ENCODE results near the gene TEX52.
"Not testable (repeated sequence)": the region's sequence is repeated elsewhere in the genome, so short reads cannot be mapped to it uniquely, and the experiment has no call there.

Gene TEX52

DNA sequence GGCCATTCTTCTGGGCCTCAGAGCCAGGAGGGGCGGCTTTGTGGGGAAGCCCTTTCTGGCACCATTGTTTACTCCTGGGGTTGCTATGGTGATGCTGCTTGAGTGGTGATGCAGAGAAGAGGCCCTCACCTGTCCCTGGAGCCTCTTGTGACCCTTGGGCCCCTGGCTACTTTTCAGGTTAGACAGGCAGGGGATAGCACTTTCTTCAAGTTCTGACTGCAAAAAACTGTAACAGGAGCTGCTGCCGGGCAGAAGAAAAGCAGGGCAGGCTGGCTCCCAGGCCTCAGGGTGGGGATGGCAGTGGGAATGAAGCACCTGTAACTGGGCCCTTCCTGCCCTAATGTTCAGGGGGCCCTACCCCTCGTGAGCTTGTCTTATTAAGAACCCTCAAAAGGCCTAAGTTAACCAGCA, at the start of gene TEX52:
TSS of gene TEX52 (minus strand) at position 19 of the 411 bp plus-strand sequence. CDS start at position 6, 13 bp downstream.
- no peak for DNase-seq (ENCODE audit: low spot score)

DNA sequence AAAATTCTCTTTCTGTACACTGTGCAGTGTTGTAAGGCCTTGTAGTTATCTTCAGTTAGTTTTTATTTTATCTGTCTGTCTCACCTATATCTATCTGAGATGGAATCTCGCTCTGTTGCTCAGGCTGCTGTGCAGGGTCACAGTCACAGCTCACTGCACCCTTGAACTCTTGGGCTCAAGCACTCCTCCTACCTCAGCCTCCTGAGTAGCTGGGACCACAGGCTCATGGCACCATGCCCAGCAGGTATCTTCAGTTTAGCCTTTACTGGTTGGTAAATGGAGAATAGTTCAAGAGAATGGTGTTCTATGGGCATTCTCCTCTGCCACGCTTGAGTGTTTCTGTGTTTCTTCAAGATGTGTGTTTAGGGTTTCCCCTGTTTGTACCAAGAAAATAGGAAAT, 47.4 kb upstream of the TEX52 start:
- no peak for DNase-seq (ENCODE audit: low spot score)

DNA sequence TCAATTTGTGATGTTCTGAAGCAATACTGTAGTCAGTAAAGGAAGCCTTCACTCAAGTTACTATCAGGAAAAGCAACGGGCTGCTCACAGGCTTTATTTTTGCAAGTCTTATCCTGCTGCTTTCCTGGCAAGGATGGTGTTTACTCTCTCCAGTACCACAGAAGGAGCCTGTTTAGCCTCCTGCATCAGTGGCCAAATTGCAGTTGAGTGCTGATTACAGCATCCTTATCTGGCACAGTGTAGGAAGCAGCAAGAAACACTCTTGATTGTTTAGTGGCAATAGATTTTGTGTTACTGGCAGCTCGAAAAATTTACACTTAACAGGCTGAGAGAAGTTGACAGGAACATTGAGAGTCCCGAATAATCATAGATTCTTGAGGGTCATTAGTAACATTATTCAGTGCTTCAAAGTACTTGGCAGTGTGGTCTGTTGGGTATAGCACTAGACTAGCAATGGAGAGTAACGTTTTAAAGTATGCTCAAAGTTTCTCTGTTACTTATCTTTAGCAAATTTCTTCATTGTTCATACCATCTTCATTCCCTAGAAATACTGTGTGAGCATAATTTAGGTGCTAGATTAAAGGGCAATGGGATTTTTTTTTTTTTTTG, 45.5 kb upstream of the TEX52 start:
- DNase-seq (ENCODE audit: low spot score): no peak

DNA sequence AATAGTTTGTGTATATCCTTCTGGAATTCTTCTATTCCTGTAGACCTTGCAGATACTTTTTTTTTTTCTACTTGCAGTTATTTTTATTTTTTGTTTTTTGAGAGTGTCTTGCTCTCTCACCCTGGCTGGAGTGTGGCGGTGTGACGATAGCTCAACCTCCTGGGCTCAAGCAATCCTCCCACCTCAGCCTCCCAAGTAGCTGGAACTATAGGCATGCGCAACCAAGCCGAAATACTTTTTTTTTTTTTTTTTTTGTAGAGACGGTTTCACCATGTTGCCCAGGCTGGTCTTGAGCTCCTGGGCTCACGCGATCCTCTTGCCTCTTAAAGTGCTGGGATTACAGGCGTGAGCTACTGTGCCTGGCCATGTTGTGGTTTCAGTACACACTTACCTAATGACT, 43.8 kb upstream of the TEX52 start:
- no peak for DNase-seq (ENCODE audit: low spot score)

DNA sequence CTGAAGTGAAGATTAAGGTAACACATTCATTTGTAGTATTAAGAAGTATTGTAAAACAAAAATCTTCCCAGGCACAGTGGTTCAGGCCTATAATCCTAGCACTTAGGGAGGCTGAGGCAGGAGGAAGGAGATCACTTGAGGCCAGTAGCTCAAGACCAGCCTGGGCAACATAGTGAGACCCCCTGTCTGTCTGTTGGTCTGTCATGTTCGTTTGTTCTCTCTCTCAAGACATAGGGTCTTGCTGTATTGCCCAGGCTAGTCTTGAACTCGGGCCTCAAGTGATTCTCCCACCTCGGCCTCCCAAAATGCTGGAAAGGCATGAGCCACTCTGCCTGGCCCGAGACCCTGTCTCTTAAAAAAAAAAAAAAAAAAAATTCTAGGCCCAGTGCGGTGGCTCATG, 40.6 kb upstream of the TEX52 start:
- DNase-seq (ENCODE audit: low spot score): no peak

DNA sequence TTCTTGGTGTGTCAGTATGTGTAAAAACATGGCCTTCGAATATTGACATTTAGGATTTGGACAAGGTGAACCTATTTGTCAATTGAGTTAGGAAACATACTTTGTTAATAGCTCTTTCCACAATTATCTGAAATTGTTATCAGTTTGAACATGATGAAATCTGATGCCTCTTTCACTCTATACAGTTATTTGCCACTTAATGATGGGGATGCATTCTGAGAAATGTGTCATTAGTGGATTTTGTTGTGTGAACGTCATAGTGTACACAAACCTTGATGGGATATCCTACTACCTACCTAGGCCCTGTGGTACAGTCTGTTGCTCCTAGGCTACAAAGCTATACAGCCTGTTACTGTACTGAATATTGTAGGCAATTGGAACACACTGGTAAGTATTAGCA, 38.7 kb upstream of the TEX52 start:
- DNase-seq (ENCODE audit: low spot score): peak; percentile 46

DNA sequence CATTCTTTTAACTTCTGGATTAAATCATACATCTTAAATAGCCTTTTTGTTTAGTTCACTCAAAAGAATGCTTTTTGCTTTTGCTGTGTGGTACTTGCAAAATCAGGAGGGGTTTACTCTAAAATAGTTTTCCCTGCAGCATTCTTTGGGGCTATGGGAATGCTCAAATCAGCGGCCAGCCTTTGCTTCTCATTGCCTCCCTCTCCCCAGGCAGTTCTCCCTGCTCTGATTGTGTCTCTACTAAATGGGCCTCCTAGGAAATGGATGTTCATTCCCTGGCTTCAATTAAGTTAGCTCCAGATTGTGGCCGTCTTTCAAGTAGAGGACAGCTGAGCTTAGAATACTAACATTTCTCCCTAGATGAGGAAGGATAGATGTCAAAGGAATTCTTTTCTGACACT, 38.2 kb upstream of the TEX52 start:
- DNase-seq (ENCODE audit: low spot score): no peak

DNA sequence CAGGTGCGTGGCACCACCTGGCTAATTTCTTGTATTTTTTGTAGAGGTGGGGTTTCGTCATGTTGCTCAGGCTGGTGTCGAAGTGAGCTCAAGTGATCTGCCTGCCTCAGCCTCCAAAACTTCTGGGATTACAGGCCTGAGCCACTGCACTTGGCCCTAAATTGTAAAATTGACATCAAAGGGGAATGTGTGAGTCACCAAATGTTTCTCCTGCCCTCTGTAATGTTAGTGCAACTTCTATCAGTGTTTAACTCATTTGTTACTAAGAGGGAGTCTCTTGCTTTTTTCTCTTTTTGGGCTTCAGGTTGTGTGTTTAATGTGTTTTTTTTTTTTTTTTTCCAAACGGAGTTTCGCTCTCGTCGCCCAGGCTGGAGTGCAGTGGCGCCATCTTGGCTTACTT, 36.2 kb upstream of the TEX52 start:
- DNase-seq (ENCODE audit: low spot score): peak; percentile 94

DNA sequence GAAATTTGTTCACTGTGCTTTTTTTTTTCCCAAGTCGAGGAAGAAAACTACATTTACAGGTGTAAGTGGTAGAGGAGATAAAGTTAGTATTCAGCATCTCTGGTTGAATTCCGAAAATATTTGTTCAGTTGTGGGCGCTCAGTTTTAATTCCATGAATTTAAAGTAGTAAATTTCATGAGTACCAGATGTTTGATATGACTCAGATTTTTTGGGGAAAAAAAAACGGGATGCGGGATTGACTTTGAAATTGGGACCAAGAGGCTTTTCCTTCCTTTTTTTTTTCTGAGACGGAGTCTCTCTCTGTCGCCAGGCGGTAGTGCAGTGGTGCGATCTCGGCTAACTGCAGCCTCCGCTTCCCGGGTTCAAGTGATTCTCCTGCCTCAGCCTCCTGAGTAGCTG, 35.4 kb upstream of the TEX52 start:
- DNase-seq (ENCODE audit: low spot score): no peak

DNA sequence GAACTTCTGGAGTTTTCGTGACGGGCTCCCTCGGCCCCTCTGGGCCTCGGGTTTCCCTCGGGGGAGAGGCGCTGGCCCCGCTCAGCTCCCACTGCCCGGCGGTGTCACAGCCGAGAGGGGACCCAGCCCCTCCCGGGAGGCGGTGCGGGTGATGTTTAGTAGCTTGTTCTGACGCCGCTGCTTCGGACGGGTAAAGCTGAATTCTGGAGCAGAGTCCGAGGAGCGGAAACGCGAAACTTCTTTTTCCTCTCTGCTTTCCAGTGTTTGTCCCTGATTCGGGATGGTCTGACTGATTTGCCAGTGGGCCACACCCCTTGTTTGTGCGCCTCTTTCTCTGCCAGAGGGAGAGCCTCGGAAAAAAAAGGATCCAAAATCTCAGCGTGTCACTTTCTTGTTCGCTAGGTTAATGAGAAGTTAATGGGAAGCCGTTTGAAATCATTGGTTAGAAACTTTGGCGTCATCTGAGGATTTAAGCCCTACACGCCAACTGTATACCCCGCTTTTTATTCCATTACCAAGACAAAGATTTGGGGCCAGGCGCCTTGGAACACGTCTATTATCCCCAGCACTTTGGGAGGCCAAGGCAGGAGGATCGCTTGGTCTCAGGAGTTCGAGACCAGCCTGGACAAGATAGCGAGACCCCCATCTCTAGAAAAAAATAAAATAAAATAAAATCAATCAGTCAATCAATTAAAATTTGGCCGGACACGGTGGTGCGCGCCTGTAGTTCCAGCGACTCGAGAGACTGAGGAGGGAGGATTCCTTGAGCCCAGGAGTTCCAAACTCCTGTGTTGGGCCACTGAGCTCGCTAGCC, 34.6 kb upstream of the TEX52 start:
- DNase-seq (ENCODE audit: low spot score): peak; percentile 75

DNA sequence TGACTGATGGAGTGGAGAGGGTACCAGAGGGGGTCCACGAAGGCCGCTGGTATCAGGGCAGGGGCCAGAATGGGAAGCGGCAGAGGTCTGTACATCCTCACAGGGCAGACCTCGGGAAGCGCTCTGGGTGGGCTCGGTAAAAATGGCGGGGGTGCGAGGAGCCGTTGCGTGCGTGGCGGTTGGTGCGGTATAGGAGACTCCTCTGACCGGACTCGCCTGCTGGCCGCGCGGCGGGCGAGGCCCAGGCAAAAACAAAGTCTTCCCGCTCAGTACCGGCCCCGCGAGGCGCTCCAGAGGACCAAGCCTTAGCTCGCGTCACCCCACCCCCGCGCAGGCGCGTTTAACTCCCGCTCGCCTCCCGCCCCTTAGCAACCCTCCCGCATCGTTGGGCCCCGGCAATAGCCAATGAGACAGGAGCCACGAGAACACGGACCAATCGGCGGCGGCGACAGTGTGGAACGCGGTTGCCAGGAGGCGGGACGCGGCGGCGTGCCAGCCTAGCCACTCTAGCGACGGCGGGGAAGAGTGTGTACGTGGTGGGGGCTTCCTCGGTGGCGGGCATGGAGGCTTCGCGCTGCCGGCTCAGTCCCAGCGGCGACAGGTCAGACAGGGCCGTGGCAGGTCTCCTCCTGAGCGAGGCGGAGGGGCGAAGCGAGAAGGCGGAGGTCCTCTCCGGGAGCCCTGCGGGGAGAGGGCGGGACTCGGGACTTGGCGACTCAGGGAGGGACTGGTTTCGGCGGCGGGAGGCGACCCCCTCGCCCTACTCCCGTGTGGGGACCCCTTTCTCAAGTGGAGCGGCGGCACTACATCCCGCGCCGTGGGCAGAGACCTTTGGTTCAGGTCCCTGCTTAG, 33.8 kb upstream of the TEX52 start, which contains the start of gene TULP3:
TSS of gene TULP3 (plus strand) at position 504 of the 852 bp plus-strand sequence. CDS start at position 561, 57 bp downstream.
- DNase-seq (ENCODE audit: low spot score): peak; percentile 99

DNA sequence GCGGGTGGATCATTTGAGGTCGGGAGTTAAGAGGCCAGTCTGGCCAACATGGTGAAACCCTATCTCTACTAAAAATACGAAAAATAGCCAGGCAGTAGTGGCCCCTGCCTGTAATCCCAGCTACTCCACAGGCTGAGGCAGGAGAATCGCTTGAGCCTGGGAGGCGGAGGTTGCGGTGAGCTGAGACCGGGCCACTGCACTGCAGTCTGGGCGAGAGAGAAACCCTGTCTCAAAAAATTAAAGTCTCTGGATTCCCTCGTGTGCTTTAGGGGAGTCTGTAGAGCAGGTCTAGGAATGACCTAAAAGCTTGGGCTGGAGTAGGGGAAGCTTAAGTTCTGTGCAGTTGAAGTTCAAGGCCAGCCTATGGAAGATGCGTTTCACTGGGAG, 33.2 kb upstream of the TEX52 start:
- DNase-seq (ENCODE audit: low spot score): no peak

DNA sequence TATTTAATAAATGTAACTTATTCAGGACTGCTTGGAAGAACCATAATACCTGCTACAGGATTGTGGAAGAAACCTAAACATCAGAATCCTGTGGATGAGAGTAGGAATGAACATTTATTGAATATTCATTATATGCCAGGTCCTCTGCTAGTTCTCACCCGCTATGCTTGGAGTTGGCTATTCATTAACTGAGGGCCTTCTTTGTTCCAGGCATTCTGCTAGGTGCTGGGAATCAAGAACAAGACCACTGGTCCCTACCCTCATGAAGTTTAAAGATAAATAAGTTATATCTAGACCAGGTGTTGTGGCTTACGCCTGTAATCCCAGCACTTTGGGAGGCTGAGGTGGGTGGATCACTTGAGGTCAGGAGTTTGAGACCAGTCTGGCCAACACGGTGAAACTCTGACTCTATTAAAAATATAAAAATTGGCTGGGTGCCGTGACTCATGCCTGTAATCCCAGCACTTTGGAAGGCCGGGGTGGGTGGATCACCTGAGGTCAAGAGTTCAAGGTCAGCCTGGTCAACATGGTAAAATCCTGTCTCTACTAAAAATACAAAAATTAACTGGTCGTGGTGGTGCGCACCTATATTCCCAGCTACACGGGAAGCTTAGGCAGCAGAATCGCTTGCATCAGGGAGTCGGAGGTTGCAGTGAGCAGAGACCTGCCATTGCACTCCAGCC, 30.1 kb upstream of the TEX52 start:
- DNase-seq (ENCODE audit: low spot score): no peak

DNA sequence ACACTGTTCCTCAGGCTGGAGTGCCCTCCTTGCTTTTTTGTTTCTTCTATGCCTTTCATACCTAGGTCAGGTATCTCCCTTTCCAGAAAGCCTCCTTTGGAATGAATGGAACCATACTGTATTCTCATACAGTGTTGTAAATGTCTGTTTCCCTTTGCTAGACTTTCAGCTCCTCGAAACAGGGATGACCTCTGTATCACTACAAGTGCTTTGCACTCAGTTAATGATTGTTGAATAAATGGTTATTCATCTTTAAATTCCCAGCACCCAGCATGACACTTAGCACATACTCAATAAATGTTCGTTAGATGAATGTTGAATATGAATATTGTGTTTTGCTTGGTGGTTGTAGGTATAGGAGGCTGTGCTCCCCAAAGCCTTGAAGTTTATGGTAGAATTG, 28.0 kb upstream of the TEX52 start:
- no peak for DNase-seq (ENCODE audit: low spot score)

DNA sequence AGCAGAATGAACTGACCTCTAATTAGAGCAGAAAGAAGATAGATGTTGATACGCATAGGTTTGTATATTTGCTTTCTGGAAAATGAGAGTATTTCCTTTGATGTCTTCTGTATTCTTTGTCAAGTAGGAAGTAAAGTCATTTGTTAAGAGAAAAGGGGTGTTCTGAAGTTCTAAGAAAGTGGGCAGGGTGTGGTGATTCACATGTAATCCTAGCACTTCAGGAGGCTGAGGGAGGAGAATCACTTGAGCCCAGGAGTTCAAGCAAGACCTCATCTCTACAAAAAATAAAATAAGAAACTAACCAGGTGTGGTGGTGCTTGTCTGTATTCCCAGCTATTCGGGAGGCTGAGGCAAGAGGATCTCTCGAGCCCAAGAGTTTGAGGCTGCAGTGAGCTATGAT, 23.0 kb upstream of the TEX52 start:
- no peak for DNase-seq (ENCODE audit: low spot score)

DNA sequence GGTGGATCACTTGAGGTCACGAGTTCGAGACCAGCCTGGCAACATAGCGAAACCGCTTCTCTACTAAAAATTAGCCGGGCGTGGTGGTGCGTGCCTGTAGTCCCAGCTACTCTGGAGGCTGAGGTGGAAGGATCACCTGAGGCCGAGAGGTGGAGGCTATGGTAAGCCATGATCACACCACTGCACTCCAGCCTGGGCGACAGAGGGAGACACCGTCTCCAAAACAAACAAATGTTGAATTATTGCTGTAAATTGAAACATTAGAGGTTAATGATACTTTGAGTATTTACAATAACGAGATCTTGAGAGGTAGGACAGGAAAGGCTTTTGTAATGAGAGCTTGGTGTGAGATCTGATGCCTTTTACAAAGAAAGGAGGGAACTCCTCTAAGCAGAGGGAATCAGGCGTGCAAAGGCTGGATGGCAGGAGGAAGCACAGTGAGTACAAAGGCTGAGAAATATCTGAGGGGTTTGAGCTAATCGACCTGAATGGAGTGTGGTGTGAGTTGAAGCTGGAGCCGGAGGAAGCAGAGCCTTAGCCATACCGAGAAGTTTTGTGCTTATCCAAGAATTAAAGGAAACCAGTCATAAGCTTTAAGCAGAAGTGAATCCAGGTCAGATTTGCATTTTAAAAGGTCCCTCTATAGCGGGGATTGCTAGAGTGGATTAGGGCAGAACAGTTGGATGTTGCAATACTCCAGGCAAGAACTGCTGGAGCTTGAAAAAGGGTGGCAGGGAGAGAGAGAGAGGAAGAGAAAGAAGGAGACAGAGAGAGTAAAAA, 21.3 kb upstream of the TEX52 start:
- DNase-seq (ENCODE audit: low spot score): no peak

DNA sequence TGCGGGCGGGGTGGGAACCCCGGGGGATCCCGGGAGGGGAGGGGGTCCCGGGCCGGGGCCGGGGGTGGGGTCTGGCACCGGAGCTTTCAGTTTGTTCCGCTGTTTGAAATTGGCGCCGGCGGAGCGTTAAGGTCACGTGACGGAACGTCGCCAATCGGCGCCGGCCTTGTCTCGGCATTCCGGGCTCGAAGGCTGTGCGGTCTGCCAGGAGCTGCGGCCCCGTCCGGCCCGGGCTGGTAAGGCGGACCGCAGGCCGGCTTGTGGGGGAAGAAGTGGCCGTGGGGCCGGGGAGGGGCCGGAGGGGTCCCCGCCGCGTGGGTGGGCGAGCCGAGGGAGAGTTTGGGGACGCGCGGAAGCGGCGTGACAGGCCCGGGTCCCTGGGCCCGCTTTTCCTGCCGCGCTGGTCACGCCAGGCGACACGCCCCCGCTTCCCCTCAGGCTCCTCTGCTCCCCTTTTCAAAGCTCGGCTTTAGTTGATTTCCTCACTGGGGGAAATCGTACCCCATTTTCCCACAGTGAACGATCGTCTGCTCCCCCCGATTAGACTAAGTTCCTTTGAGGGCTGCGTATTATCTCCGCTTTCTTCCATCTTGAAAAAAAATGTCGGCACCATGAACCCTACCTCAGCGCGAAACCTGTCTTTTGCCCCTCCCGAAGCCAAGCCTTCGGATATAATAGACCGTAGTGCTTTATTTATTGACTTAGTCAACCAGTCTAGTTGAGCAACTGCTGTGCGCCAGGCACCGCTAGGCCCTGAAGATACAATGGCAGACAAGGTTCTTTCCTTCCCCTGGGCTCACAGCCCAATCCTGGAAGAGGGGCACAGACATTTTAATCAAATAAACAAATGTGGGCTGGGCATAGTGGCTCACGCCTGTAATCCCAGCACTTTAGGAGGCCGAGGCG, 20.5 kb upstream of the TEX52 start, which contains the start of the genes FOXM1 and RHNO1:
TSS of gene FOXM1 (minus strand) at position 128 of the 906 bp plus-strand sequence. CDS start 2,696 bp downstream, outside the sequence.
TSS of gene RHNO1 (plus strand) at position 177 of the 906 bp plus-strand sequence. CDS start 8,144 bp downstream, outside the sequence.
- peak; percentile 87 for DNase-seq (ENCODE audit: low spot score)

DNA sequence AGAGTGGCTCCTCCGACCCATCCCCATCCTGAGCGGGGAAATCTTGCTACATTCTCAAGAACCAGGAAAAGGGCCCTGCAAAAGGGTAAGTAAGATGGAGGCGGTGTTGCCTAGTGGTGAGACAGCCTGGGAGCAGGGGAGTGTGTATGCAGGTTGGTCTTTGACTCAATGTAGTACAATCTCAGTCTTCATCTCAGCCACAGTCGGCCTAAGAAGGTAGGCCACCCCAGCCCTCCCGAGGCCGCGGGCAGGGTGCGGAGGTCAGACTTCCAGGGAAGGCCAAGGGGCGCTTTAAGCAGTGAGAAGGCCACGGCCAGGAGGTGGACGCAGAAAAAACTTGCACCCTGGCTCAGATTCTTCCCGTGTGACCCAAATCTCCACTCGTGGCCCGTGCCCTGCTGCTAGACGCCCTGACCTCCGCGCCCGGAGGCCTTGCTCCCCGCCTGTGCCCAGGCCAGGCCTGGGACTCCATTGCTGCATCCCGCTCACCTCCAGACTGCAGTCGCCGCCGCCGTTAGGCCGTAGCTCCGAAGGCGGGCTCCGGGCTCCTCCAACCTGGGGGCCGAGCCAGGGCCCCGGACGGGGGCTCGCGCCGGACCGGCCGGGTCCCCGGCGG, 19.7 kb upstream of the TEX52 start:
- peak; percentile 53 for DNase-seq (ENCODE audit: low spot score)

DNA sequence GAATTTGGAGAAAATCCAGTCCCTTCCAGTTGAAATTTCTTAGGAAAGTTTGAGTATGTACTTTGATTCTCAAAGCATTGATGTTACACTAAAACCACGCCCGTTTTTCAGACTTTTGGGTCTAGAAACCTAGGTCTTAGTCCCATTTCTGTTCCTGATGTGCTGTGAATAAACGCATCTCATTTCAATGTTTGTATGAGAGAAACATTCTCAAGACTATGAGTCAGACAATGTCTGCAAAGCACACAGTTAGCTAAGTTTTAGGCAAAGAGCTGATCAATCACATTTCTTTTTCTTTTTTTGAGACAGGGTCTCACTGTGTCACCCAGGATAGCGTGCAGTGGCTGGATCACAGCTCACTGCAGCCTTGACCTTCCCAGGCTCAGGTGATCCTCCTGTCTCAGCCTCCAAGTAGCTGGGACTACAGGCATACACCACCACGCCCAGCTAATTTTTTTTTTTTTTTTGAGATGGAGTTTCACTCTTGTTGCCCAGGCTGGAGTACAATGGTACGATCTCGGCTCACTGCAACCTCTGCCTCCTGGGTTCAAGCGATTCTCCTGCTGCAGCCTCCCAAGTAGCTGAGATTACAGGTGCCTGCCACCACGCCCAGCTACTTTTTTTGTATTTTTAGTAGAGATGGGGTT, 12.3 kb upstream of the TEX52 start:
- DNase-seq (ENCODE audit: low spot score): not testable (repeated sequence)
